Gastroesophageal sphincter (tissue), 4 donors: Measurements from ENCODE around the gene ADGRG7. TPM values are rescaled to one million over a fixed set of nuclear protein-coding genes. Genes with fewer than 3 reads are reported as not detected.

Source experiments
- ATAC-seq: fragments of 150-250 bp; one replicate; pipeline ENCODE4 v1.9.1; 2016; ENCODE audit warnings: mild to moderate bottlenecking, moderate library complexity
- H3K27ac ChIP-seq, 4 donors: fragments of 200-600 bp; sonication (generic) in 3 of 4; 1 replicate in 3 of 4; 2 replicates in 1 of 4; pipeline ENCODE4 v1.5.1; 2016 to 2019
- H3K27me3 ChIP-seq: fragments of 200-600 bp; sonication (generic); one replicate; pipeline ENCODE4 v1.5.1; 2019
- H3K36me3 ChIP-seq, 2 donors: fragments of 200-600 bp; sonication (generic); one replicate each; pipeline ENCODE4 v1.5.1; 2019; ENCODE audit warnings: control low read depth in 1 of 2
- H3K4me1 ChIP-seq, 3 donors: fragments of 200-600 bp; sonication (generic); 1 replicate in 2 of 3; 2 replicates in 1 of 3; pipeline ENCODE4 v1.5.1; 2016 to 2019; ENCODE audit warnings: control low read depth in 2 of 3
- H3K4me3 ChIP-seq, 2 donors: fragments of 200-600 bp; sonication (generic); one replicate each; pipeline ENCODE4 v1.5.1; 2019; ENCODE audit warnings: mild to moderate bottlenecking in 1 of 2, moderate library complexity in 1 of 2
- H3K9me3 ChIP-seq, 3 donors: fragments of 200-600 bp; sonication (generic); one replicate each; pipeline ENCODE4 v1.5.1; 2017 to 2019; ENCODE audit warnings: control low read depth in 2 of 3
- CTCF ChIP-seq, 4 experiments: fragments of 200-600 bp in 2 of 4; fragments of 450-650 bp in 2 of 4; sonication (generic) in 1 of 4; IDR thresholded peaks; one replicate each; pipeline ENCODE4 v1.5.1; 2017 to 2019; ENCODE audit warnings: antibody characterized with exemption in 4 of 4, mild to moderate bottlenecking in 2 of 4, moderate library complexity in 2 of 4
- EP300 ChIP-seq: sonication (generic); formaldehyde crosslinking; IDR thresholded peaks from one replicate; pipeline ENCODE4 v1.6.1; 2017; ENCODE audit warnings: antibody characterized with exemption, mild to moderate bottlenecking
- POLR2A ChIP-seq, 2 donors: fragments of 450-650 bp; IDR thresholded peaks; one replicate each; pipeline ENCODE4 v1.6.1; 2017; ENCODE audit warnings: antibody characterized with exemption in 2 of 2, mild to moderate bottlenecking in 2 of 2, moderate library complexity in 1 of 2
- POLR2AphosphoS5 ChIP-seq: sonication (generic); formaldehyde crosslinking; IDR thresholded peaks from one replicate; pipeline ENCODE4 v1.6.1; 2017; ENCODE audit warnings: antibody characterized with exemption
- WGBS, 2 donors: methylation state at CpG; one replicate each; pipeline ENCODE4 v1.1.5; 2018; ENCODE audit warnings: low coverage in 1 of 2; 5-methylcytosine and 5-hydroxymethylcytosine counted together
- total RNA-seq, 4 donors: library from RNA; depleted of rRNA; stranded (reverse); fragments of >200 nt; gene quantifications; one replicate each; pipeline ENCODE4 v1.1.0, GENCODE V29; 2016

ADGRG7 gene
- under 1 TPM in 1 of 4 donors, not detected in 3; 0.13 TPM for total RNA-seq

- WGBS, 2 donors: 88 to 91% methylated on average over 1 to 2 of the region's 2 CpGs
- Histone ChIP-seq H3K4me1 (no peaks in the 10 kb centered on the region), H3K4me3 (no peak within 1 kb of the TSS), H3K27me3 (peaks cover 7% of the 10 kb centered on the region), H3K27ac (no peak within 1 kb of the TSS), H3K36me3 (no peaks in the 10 kb centered on the region), H3K9me3 (no peaks in the 10 kb centered on the region)
- ATAC-seq: no peak
- TF ChIP-seq POLR2AphosphoS5: no peak
- TF ChIP-seq EP300: no peak
- TF ChIP-seq CTCF (IDR thresholded peaks at IDR 0.05): no peak
- TF ChIP-seq POLR2A (IDR thresholded peaks at IDR 0.05): no peak
Measured at GRCh38 chr3:100609305-100609704, at the start of gene ADGRG7. ADGRG7 (plus strand) TSS chr3:100609601; CDS start chr3:100609857, 256 bp downstream.

GRCh38 chr3:100560426-100560825 lies 49.0 kb upstream of the ADGRG7 start:
- no peak overlapping the region for H3K4me3 ChIP-seq
- peaks cover 0 to 5% of the 10 kb centered on the region in 2 donors for H3K36me3 ChIP-seq
- H3K27ac ChIP-seq: no peak overlapping the region
- TF ChIP-seq EP300 (no peak), CTCF (IDR thresholded peaks at IDR 0.05) (no peak), POLR2AphosphoS5 (no peak), POLR2A (IDR thresholded peaks at IDR 0.05) (no peak)
- H3K9me3 ChIP-seq: no peaks in the 10 kb centered on the region
- no peak for ATAC-seq
- 62 to 71% methylated on average over 3 to 4 of the region's 4 CpGs for WGBS, 2 donors
- H3K27me3 ChIP-seq: no peaks in the 10 kb centered on the region
- no peaks in the 10 kb centered on the region for H3K4me1 ChIP-seq

GRCh38 chr3:100561459-100562158 lies 47.8 kb upstream of the ADGRG7 start:
- peak; percentile 77 for ATAC-seq
- WGBS, 2 donors: 75 to 92% methylated on average over 6 to 7 of the region's 7 CpGs
- no peak overlapping the region for H3K27ac ChIP-seq
- no peaks in the 10 kb centered on the region for H3K9me3 ChIP-seq
- no peak for TF ChIP-seq EP300
- H3K27me3 ChIP-seq: no peaks in the 10 kb centered on the region
- H3K4me3 ChIP-seq: no peak overlapping the region
- H3K4me1 ChIP-seq: no peaks in the 10 kb centered on the region
- peaks cover 0 to 5% of the 10 kb centered on the region in 2 donors for H3K36me3 ChIP-seq

GRCh38 chr3:100562224-100562857 lies 47.1 kb upstream of the ADGRG7 start:
- TF ChIP-seq POLR2A (IDR thresholded peaks at IDR 0.05) (no peak), CTCF (IDR thresholded peaks at IDR 0.05) (no peak), POLR2AphosphoS5 (no peak), EP300 (no peak)
- WGBS, 2 donors: 82 to 86% methylated on average over 2 to 4 of the region's 4 CpGs
- Histone ChIP-seq H3K27me3 (no peaks in the 10 kb centered on the region), H3K9me3 (no peaks in the 10 kb centered on the region), H3K4me1 (no peaks in the 10 kb centered on the region), H3K36me3 (peaks cover 0 to 5% of the 10 kb centered on the region in 2 donors), H3K27ac (no peak overlapping the region), H3K4me3 (no peak overlapping the region)
- ATAC-seq: no peak

- no CpG with 5 or more reads among the region's 1 CpG for WGBS, 2 donors
- H3K27me3 ChIP-seq: no peaks in the 10 kb centered on the region
- no peaks in the 10 kb centered on the region for H3K9me3 ChIP-seq
- no peaks in the 10 kb centered on the region for H3K4me1 ChIP-seq
- ATAC-seq: no peak
- no peak overlapping the region for H3K4me3 ChIP-seq
- H3K36me3 ChIP-seq: peaks cover 0 to 5% of the 10 kb centered on the region in 2 donors
- no peak overlapping the region for H3K27ac ChIP-seq
- TF ChIP-seq CTCF (IDR thresholded peaks at IDR 0.05): no peak
- no peak for TF ChIP-seq EP300
- no peak for TF ChIP-seq POLR2A (IDR thresholded peaks at IDR 0.05)
- no peak for TF ChIP-seq POLR2AphosphoS5
Measured at GRCh38 chr3:100563228-100563627, 46.2 kb upstream of the ADGRG7 start.
